H1 (cell line): Measurements from ENCODE around the gene TMEM254.
"Not testable (repeated sequence)": the region's sequence is repeated elsewhere in the genome, so short reads cannot be mapped to it uniquely, and the experiment has no call there.

ENCODE experiments used
- POLR2A ChIP-seq, 2 experiments: IDR thresholded peaks; 1 replicate in 1 of 2; 2 replicates in 1 of 2; pipeline ENCODE4 v1.6.1; 2011; ENCODE audit warnings: low read depth in 2 of 2, low read length in 2 of 2, mild to moderate bottlenecking in 2 of 2; ENCODE audit errors: control extremely low read depth in 1 of 2
- RNF2 ChIP-seq: fragments of 200-900, 300-1000 bp; sonication (generic); IDR thresholded peaks from 2 replicates; pipeline ENCODE4 v1.7.1; 2016; ENCODE audit warnings: borderline replicate concordance, low read depth, mild to moderate bottlenecking, antibody characterized with exemption, low read length; ENCODE audit not compliant: poor library complexity, severe bottlenecking; ENCODE audit errors: missing control alignments
- TAF1 ChIP-seq: IDR thresholded peaks from 2 replicates; pipeline ENCODE4 v1.6.1; 2011; ENCODE audit warnings: mild to moderate bottlenecking, low read depth, low read length
- YY1 ChIP-seq: IDR thresholded peaks from 2 replicates; pipeline ENCODE4 v1.6.1; 2011; ENCODE audit warnings: low read depth, mild to moderate bottlenecking, low read length

GRCh38 chr10:80029205-80029604 is 49.3 kb upstream of the TMEM254 start:
- peak; percentile 86 for TF ChIP-seq YY1
- TF ChIP-seq TAF1; POLR2A (IDR thresholded peaks at IDR 0.05; ENCODE audit: control extremely low read depth in 1 of 2, low read depth in 2 of 2, low read length in 2 of 2); RNF2: not testable (repeated sequence)
